Raji (cell line): ENCODE results near the gene SUV39H2.

Experiments used
- POLR2A ChIP-seq: IDR thresholded peaks from 2 replicates; pipeline ENCODE4 v1.6.1; 2011; ENCODE audit warnings: low read depth, low read length, control low read depth; ENCODE audit not compliant: insufficient read depth

SUV39H2 gene

DNA sequence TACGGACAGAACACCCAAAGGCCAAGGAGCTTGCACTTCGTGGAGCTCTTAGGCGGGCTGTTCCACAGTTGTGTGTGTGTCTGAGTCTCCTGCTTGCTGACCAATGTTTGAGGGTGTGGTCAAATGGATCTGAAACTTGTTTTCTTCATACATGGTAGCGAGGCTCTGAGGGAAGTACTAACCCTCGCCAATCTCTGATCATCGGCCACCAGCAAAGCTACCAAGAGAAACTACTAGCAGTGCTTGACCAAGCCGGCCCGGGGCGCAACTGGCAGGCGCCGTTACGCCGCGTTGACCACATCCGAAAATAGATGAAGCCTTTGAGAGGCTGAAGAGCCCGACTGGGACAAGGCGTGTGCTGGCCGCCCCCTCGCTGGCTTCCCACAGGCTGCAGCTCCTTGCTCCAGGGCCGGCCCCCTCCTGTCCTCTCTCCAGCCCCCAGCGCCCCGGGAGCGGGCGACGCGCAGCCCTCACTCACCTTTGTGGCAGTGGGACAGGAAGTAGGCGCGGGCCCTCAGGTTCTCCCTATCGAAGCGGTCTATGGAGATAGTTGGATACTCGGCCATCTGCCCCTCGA is 74.8 kb downstream of the SUV39H2 start:
- TF ChIP-seq POLR2A = no peak
